ENCODE measurements around the gene FITM2.

GRCh38 chr20:44255942-44256341 is 55.1 kb downstream of the FITM2 start:
- TF ChIP-seq EZH2 (IDR thresholded peaks at IDR 0.05; ENCODE audit: insufficient read depth, poor library complexity, severe bottlenecking) (no peak), EZH2phosphoT487 (IDR thresholded peaks at IDR 0.05; ENCODE audit: insufficient read depth, low read depth) (no peak)
